GM12878 (cell line): ENCODE data around the gene PDE9A. TPM values are rescaled to one million over a fixed set of nuclear protein-coding genes. Genes with fewer than 3 reads are reported as not detected.

Experiments
- ATAC-seq: fragments of 200-7000 bp; cut with Tn5 transposase; 3 replicates; pipeline ENCODE4 v1.9.1; 2020; ENCODE audit warnings: mild to moderate bottlenecking, moderate library complexity
- BruUV-seq: library from RNA; stranded (reverse); fragments of 400-500 nt; replicated peaks from 2 replicates; lab custom pipeline; 2021; lab: Mats Ljungman, UMichigan
- CTCF ChIA-PET: fragments of 300-600 bp; sonication (Branson Sonifier 250); formaldehyde crosslinking; extraction: SDS; loops from one replicate; lab custom pipeline; 2021; ENCODE audit warnings: inconsistent platforms; lab: Yijun Ruan, JAX
- POLR2A ChIA-PET: fragments of 350-600 bp; formaldehyde crosslinking; extraction: SDS; loops from one replicate; lab custom pipeline; 2021; ENCODE audit warnings: inconsistent platforms; lab: Charles Lee
- RAD21 ChIA-PET: fragments of 300-600 bp; sonication (Branson Sonifier 250); formaldehyde crosslinking; loops from one replicate; lab custom pipeline; 2023; ENCODE audit warnings: antibody characterized with exemption; ENCODE audit not compliant: unreplicated experiment; lab: Charles Lee
- SMC1A ChIA-PET: fragments of 300-600 bp; sonication (Branson Sonifier 250); formaldehyde crosslinking; loops from one replicate; lab custom pipeline; 2023; ENCODE audit not compliant: unreplicated experiment, uncharacterized antibody; lab: Charles Lee
- DNase-seq: peaks from one replicate; pipeline ENCODE4 v3.0.0-alpha.2; 2011; ENCODE audit warnings: low read depth, low spot score
- FAIRE-seq: peaks from 3 replicates; lab custom pipeline; 2011; peaks lifted over from hg19 to GRCh38; lab: Jason Lieb, UNC
- H2AFZ ChIP-seq: 2 replicates; pipeline ENCODE4 v1.6.0; 2011; ENCODE audit warnings: low read depth, low read length, control low read depth; ENCODE audit not compliant: control insufficient read depth
- H3K27ac ChIP-seq: 2 replicates; pipeline ENCODE4 v1.5.1; 2011; ENCODE audit warnings: control low read depth; ENCODE audit not compliant: control insufficient read depth, insufficient read depth
- H3K27me3 ChIP-seq, 2 experiments: replicated peaks in 1 of 2; 2 replicates each; pipeline versions ENCODE4 v1.6.0 to v1.6.1; 2011; ENCODE audit warnings: low read length in 1 of 2; ENCODE audit not compliant: control insufficient read depth in 2 of 2, insufficient read depth in 2 of 2
- H3K36me3 ChIP-seq, 2 experiments: 2 replicates each; pipeline ENCODE4 v1.5.1; 2011; ENCODE audit warnings: low read length in 1 of 2; ENCODE audit not compliant: control insufficient read depth in 2 of 2, insufficient read depth in 2 of 2
- H3K4me1 ChIP-seq: 2 replicates; pipeline ENCODE4 v1.6.1; 2011; ENCODE audit warnings: mild to moderate bottlenecking, low read length, moderate library complexity, mixed read lengths; ENCODE audit not compliant: control insufficient read depth, insufficient read depth
- H3K4me2 ChIP-seq: 2 replicates; pipeline ENCODE4 v1.6.0; 2011; ENCODE audit warnings: control low read depth; ENCODE audit not compliant: control insufficient read depth, insufficient read depth
- H3K4me3 ChIP-seq: fragments of 200-600 bp; sonication (generic); 2 replicates; pipeline ENCODE4 v1.5.1; 2016
- H3K79me2 ChIP-seq: 2 replicates; pipeline ENCODE4 v1.6.0; 2011; ENCODE audit warnings: low read length; ENCODE audit not compliant: control insufficient read depth, insufficient read depth
- H3K9ac ChIP-seq: 2 replicates; pipeline ENCODE4 v1.8.0; 2011; ENCODE audit warnings: low read length, control low read depth, mixed read lengths; ENCODE audit not compliant: control insufficient read depth, insufficient read depth
- H3K9me3 ChIP-seq: replicated peaks from 3 replicates; pipeline ENCODE4 v1.5.1; 2011; ENCODE audit warnings: mild to moderate bottlenecking, low read length; ENCODE audit not compliant: control insufficient read depth, insufficient read depth
- H4K20me1 ChIP-seq: 2 replicates; pipeline ENCODE4 v1.6.0; 2011; ENCODE audit not compliant: control insufficient read depth, insufficient read depth
- ASH2L ChIP-seq: fragments of 300-600, 200-600 bp; sonication (generic); IDR thresholded peaks from 2 replicates; pipeline ENCODE4 v1.6.1; 2017; ENCODE audit warnings: low read depth, mild to moderate bottlenecking, borderline replicate concordance
- BACH1 ChIP-seq: fragments of 450-650 bp; IDR thresholded peaks from 2 replicates; pipeline ENCODE4 v1.6.1; 2017; ENCODE audit warnings: mild to moderate bottlenecking, borderline replicate concordance
- CHD1 ChIP-seq: IDR thresholded peaks from 2 replicates; pipeline ENCODE4 v1.6.1; 2012; ENCODE audit warnings: low read depth, low read length, improper control_type of control experiment
- CHD4 ChIP-seq: fragments of 200-600 bp; sonication (generic); IDR thresholded peaks from 2 replicates; pipeline ENCODE4 v1.6.1; 2016; ENCODE audit warnings: mild to moderate bottlenecking
- EZH2 ChIP-seq: IDR thresholded peaks from 2 replicates; pipeline ENCODE4 v1.6.1; 2012; ENCODE audit warnings: low read depth, mild to moderate bottlenecking, control low read depth, inconsistent platforms, low read length, borderline replicate concordance; ENCODE audit not compliant: control insufficient read depth
- FOXM1 ChIP-seq: IDR thresholded peaks from 2 replicates; pipeline ENCODE4 v1.6.1; 2012; ENCODE audit warnings: low read depth, mild to moderate bottlenecking, inconsistent platforms, low read length, moderate library complexity
- JUNB ChIP-seq: IDR thresholded peaks from 2 replicates; pipeline ENCODE4 v1.6.1; 2016; ENCODE audit warnings: antibody characterized with exemption, mild to moderate bottlenecking
- NR2F1 ChIP-seq: fragments of 450-650 bp; conservative IDR thresholded peaks from 2 replicates; pipeline ENCODE4 v1.6.1; 2017; ENCODE audit warnings: mild to moderate bottlenecking
- RBBP5 ChIP-seq: fragments of 200-600 bp; sonication (generic); conservative IDR thresholded peaks from 2 replicates; pipeline ENCODE4 v1.6.1; 2016
- RUNX3 ChIP-seq: IDR thresholded peaks from 2 replicates; pipeline ENCODE4 v1.6.1; 2012; ENCODE audit warnings: low read length, inconsistent platforms
- SIX5 ChIP-seq: IDR thresholded peaks from 2 replicates; pipeline ENCODE4 v1.6.1; 2011; ENCODE audit warnings: mild to moderate bottlenecking, low read depth, low read length, moderate library complexity; ENCODE audit not compliant: severe bottlenecking
- SPI1 ChIP-seq: IDR thresholded peaks from 2 replicates; pipeline ENCODE4 v1.6.1; 2011; ENCODE audit warnings: low read depth, mild to moderate bottlenecking, low read length, moderate library complexity, borderline replicate concordance; ENCODE audit not compliant: insufficient read depth
- SREBF1 ChIP-seq: IDR thresholded peaks from 2 replicates; pipeline ENCODE4 v1.6.1; 2012; ENCODE audit warnings: mild to moderate bottlenecking, low read length
- SUPT20H ChIP-seq: IDR thresholded peaks from 2 replicates; pipeline ENCODE4 v1.6.1; 2011; ENCODE audit warnings: low read depth, mild to moderate bottlenecking, low read length, moderate library complexity, borderline replicate concordance; ENCODE audit not compliant: control insufficient read depth
- ZNF207 ChIP-seq: fragments of 450-650 bp; IDR thresholded peaks from 2 replicates; pipeline ENCODE4 v1.6.1; 2014; ENCODE audit warnings: antibody characterized with exemption, mild to moderate bottlenecking, borderline replicate concordance
- WGBS: methylation state at CpG from one replicate; pipeline ENCODE4 v1.1.6; 2016; ENCODE audit warnings: low lambda C conversion rate; ENCODE audit not compliant: insufficient replicate concordance, insufficient coverage; ENCODE audit errors: missing lambda C conversion rate; 5-methylcytosine and 5-hydroxymethylcytosine counted together
- in situ Hi-C: fragments of 300-500 bp; cut with MboI; formaldehyde crosslinking; loops from 9 replicates; pipeline ENCODE4 v1.14.3; 2018; ENCODE audit warnings: mixed read lengths
- intact Hi-C: fragments of 100-400 bp; cut with micrococcal nuclease; formaldehyde crosslinking; loops from one replicate; pipeline ENCODE4 v1.14.2; 2022; ENCODE audit not compliant: unreplicated experiment
- polyA plus RNA-seq, 11 experiments: library from polyadenylated mRNA; depleted of rRNA in 4 of 11; unstranded in 6 of 11; stranded (reverse) in 5 of 11; fragments of >200 nt; fragmentation: Nextera tagmentation in 4 of 11; fragmentation: Illumina TruSeq in 1 of 11; extraction: Ambion mirVana in 4 of 11; extraction: Trizol in 1 of 11; gene quantifications; 1 replicate in 1 of 11; 2 replicates in 10 of 11; pipeline versions ENCODE4 v1.2.1 to v1.2.3, GENCODE V29; 2011 to 2016; ENCODE audit warnings: inconsistent platforms in 2 of 11, missing spikeins in 2 of 11, low read depth in 1 of 11
- total RNA-seq, 4 experiments: library from RNA; depleted of rRNA in 3 of 4; stranded (reverse); fragments of >200 nt in 3 of 4; fragmentation: Illumina TruSeq in 1 of 4; extraction: Trizol in 1 of 4; gene quantifications; 2 replicates each; pipeline versions ENCODE4 v1.2.1 to v1.2.3, GENCODE V29; 2013 to 2021
- TF ChIP-seq, protein P1 (sequence below): fragments of 450-650 bp; IDR thresholded peaks from 2 replicates; pipeline ENCODE4 v1.6.1; 2017; ENCODE audit warnings: mild to moderate bottlenecking, moderate library complexity
- TF ChIP-seq, protein P2 (sequence below): fragments of 450-650 bp; IDR thresholded peaks from 2 replicates; pipeline ENCODE4 v1.6.1; 2017; ENCODE audit warnings: mild to moderate bottlenecking, low read depth, inconsistent platforms; ENCODE audit not compliant: poor library complexity, severe bottlenecking

PDE9A gene
- total and polyA plus RNA-seq, 10 of the 15 experiments (the other 5 are each of a cell fraction or from before 2014, with no cell fraction given) = 0.08 to 0.45 (median 0.20) TPM; not detected in 1

GRCh38 chr21:42781971-42782722, 128.7 kb downstream of the PDE9A start:
- intact Hi-C loops = no loop called here
- ATAC-seq (no peak), FAIRE-seq (no peak), DNase-seq (no peak)
- POLR2A ChIA-PET = no interaction called here
- in situ Hi-C loops = no loop called here
- BruUV-seq = no TSS peak
- Histone ChIP-seq H3K4me2 (no peak overlapping the region), H3K27ac (no peak overlapping the region), H3K27me3 (peaks cover 7% of the 10 kb centered on the region in 2 experiments), H3K4me1 (peaks cover 6% of the 10 kb centered on the region), H3K9ac (no peak overlapping the region), H3K9me3 (no peaks in the 10 kb centered on the region; the same call in 1 of the 3 replicates), H3K79me2 (no peaks in the 10 kb centered on the region), H2AFZ (no peak overlapping the region), H3K36me3 (no peaks in the 10 kb centered on the region), H4K20me1 (no peaks in the 10 kb centered on the region), H3K4me3 (no peak overlapping the region)
- SMC1A ChIA-PET = interaction anchor here (0.6 kb wide), 1 partner anchor 383 kb away, joined by 3 read pairs; no protein-coding TSS in a partner anchor
- 45% methylated on average over 14 of the region's 14 CpGs for WGBS
- TF ChIP-seq SUPT20H (no peak), JUNB (no peak), EZH2 (no peak), RUNX3 (no peak), SPI1 (no peak), SREBF1 (no peak), ZNF207 (no peak), ASH2L (no peak), BACH1 (no peak), CHD1 (no peak), FOXM1 (no peak), CHD4 (no peak), SIX5 (no peak), RBBP5 (no peak), NR2F1 (no peak)
- TF ChIP-seq, protein P1, sequence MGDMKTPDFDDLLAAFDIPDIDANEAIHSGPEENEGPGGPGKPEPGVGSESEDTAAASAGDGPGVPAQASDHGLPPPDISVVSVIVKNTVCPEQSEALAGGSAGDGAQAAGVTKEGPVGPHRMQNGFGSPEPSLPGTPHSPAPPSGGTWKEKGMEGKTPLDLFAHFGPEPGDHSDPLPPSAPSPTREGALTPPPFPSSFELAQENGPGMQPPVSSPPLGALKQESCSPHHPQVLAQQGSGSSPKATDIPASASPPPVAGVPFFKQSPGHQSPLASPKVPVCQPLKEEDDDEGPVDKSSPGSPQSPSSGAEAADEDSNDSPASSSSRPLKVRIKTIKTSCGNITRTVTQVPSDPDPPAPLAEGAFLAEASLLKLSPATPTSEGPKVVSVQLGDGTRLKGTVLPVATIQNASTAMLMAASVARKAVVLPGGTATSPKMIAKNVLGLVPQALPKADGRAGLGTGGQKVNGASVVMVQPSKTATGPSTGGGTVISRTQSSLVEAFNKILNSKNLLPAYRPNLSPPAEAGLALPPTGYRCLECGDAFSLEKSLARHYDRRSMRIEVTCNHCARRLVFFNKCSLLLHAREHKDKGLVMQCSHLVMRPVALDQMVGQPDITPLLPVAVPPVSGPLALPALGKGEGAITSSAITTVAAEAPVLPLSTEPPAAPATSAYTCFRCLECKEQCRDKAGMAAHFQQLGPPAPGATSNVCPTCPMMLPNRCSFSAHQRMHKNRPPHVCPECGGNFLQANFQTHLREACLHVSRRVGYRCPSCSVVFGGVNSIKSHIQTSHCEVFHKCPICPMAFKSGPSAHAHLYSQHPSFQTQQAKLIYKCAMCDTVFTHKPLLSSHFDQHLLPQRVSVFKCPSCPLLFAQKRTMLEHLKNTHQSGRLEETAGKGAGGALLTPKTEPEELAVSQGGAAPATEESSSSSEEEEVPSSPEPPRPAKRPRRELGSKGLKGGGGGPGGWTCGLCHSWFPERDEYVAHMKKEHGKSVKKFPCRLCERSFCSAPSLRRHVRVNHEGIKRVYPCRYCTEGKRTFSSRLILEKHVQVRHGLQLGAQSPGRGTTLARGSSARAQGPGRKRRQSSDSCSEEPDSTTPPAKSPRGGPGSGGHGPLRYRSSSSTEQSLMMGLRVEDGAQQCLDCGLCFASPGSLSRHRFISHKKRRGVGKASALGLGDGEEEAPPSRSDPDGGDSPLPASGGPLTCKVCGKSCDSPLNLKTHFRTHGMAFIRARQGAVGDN = no peak
- TF ChIP-seq, protein P2, sequence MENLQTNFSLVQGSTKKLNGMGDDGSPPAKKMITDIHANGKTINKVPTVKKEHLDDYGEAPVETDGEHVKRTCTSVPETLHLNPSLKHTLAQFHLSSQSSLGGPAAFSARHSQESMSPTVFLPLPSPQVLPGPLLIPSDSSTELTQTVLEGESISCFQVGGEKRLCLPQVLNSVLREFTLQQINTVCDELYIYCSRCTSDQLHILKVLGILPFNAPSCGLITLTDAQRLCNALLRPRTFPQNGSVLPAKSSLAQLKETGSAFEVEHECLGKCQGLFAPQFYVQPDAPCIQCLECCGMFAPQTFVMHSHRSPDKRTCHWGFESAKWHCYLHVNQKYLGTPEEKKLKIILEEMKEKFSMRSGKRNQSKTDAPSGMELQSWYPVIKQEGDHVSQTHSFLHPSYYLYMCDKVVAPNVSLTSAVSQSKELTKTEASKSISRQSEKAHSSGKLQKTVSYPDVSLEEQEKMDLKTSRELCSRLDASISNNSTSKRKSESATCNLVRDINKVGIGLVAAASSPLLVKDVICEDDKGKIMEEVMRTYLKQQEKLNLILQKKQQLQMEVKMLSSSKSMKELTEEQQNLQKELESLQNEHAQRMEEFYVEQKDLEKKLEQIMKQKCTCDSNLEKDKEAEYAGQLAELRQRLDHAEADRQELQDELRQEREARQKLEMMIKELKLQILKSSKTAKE = no peak
- RAD21 ChIA-PET = no interaction called here
- CTCF ChIA-PET = no interaction called here
